SIG-M5 (cell line): ENCODE measurements around the gene TMEM120B.

Source experiments
- DNase-seq: peaks from one replicate; lab custom pipeline; 2025; lab: John Stamatoyannopoulos, UW

Gene TMEM120B

DNA sequence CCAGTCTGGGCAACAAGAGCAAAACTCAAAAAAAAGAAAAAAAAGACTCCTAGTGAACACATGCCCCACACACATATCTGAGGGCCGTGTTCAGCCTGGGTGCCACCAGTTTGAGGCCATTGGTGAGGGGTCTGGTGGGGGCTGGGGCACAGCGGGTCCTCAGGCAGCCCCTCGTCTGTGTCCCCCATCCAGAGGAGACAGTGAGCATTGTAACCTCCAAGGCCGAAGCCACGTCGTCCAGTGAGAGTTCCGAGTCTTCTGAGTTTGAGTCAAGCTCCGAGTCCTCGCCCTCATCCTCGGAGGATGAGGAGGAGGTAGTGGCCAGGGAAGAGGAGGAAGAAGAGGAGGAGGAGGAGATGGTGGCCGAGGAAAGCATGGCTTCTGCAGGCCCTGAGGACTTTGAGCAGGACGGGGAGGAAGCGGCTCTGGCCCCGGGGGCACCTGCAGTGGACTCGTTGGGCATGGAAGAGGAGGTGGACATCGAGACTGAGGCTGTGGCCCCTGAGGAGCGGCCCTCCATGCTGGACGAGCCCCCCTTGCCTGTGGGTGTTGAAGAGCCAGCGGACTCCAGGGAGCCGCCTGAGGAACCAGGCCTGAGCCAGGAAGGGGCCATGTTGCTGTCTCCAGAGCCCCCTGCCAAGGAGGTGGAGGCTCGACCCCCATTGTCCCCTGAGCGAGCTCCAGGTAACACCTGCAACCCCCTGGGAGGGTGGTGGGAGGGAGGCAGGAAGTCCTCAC, 106.8 kb downstream of the TMEM120B start:
- DNase-seq: no peak

DNA sequence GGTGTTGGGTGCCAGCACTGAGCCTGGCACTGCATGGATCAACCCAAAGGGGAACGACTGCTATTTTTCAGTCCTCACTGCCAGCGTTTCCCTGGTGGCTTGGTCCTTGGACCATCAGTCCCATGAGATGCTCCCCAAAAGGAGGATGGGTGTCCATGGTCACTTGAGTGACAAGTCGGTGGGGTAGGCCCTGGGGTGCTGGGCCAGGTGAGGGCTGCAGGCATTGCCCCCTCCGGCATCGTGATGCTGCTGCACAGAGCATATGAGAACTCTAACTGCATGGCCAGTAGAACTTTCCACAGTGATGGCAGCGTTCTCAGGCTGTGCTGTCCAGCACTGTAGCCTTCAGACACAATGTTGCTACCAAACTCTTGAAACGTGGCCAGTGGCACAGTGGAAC, 107.5 kb downstream of the TMEM120B start:
- DNase-seq: no peak

DNA sequence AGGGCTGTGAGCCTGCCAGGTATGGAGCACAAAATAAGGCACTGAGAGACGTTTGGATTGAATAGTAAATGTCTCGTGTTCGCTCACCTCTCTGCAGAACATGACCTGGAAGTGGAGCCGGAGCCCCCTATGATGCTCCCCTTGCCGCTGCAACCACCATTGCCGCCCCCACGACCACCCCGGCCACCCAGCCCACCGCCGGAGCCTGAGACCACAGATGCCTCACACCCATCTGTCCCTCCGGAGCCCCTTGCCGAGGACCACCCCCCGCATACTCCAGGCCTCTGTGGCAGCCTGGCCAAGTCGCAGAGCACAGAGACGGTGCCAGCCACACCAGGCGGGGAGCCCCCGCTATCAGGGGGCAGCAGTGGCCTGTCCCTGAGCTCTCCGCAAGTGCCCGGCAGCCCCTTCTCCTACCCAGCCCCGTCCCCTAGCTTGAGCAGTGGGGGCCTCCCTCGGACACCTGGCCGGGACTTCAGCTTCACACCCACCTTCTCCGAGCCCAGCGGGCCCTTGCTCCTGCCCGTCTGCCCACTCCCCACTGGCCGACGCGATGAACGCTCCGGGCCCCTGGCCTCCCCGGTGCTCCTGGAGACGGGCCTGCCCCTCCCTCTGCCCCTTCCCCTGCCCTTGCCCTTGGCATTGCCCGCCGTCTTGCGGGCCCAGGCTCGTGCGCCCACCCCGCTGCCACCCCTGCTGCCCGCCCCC, 110.0 kb downstream of the TMEM120B start:
- no peak for DNase-seq

DNA sequence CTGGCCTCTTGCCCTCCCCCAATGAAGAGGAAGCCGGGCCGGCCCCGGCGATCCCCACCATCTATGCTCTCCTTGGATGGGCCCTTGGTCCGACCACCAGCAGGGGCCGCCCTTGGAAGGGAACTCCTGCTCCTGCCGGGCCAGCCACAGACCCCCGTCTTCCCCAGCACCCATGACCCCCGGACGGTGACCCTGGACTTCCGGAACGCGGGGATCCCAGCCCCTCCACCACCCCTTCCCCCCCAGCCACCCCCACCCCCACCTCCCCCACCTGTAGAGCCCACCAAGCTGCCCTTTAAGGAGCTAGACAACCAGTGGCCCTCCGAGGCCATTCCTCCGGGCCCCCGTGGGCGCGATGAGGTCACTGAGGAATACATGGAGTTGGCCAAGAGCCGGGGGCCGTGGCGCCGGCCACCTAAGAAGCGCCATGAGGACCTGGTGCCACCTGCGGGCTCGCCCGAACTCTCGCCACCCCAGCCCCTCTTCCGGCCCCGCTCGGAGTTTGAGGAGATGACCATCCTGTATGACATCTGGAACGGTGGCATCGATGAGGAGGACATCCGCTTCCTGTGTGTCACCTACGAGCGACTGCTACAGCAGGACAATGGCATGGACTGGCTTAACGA, 110.7 kb downstream of the TMEM120B start:
- DNase-seq: no peak

DNA sequence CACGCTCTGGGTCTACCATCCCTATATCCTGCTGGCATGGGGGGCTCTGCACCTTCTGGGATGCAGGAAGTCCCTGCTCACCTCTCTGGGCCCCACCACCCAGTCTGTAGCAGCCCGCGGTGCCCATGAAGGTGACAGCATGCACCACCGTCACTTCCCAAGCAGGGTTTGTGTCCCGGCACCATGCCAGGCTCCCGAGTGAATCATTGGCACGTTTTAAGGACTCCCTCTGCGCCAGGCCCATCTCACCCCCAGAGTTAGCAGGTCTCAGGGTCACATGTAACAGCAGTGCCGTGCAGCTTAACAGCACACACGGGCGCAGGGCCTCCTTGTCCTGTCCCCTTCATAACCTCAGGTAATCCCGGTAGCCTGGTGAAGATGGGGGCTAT, 111.2 kb downstream of the TMEM120B start:
- DNase-seq: no peak

DNA sequence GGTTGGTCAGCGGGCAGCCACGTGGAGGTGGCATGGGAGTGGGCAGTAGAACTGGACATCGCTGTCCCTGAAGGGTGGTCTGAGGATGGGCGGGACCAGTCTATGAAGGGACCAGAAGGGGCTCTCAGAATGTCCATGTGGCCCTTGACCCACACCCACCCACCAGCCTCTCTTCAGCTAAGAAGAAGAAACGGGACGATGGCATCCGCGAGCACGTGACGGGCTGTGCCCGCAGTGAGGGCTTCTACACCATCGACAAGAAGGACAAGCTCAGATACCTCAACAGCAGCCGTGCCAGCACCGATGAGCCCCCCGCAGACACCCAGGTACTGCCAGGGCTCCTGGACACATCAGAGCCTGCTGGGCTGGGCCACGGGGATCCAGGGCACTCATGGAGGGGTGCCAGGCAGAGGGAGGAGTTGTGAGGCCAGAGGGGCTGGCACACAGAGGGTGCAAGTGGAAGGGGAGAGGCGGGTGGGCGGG, 112.5 kb downstream of the TMEM120B start:
- no peak for DNase-seq

DNA sequence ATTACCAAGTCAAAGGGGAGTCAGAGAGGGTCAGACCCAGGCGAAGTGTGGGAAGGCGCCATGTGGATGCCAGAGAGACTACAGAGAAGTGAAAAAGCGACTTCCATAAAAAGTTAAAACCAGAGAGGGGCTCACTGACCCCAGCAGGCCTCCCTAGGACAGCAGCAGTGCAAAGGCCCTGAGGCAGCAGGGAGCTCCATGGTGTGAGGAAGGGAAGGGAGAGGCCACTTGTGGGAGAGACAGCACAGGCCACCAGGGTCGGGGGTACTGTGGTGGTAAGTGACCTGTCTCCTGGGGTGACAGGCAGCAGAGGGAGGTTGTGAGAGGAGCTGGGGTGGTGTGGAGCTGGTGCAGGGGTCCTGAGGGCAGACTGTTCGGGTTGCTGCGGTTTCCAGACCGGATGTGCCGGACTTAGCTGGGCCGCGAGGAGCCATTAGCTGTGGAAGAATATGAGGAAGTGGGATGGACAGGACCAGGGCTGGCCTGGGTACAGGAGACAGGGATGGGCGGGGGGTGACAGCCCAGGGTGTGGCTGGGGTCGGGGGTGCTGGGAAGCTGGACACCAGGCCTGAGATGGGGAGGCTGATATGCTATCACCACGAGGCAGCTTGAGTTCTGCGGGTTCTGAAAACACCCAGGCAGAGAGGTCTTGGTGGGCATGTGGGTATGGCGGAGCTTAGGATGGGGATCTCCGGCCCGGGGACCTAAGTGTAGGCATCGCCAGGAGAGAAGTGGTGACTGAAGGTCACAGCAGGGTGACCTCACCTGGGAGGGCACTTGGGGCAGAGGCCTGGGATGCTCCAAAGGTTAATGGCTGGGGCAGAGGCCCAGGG, 114.0 kb downstream of the TMEM120B start:
- no peak for DNase-seq

DNA sequence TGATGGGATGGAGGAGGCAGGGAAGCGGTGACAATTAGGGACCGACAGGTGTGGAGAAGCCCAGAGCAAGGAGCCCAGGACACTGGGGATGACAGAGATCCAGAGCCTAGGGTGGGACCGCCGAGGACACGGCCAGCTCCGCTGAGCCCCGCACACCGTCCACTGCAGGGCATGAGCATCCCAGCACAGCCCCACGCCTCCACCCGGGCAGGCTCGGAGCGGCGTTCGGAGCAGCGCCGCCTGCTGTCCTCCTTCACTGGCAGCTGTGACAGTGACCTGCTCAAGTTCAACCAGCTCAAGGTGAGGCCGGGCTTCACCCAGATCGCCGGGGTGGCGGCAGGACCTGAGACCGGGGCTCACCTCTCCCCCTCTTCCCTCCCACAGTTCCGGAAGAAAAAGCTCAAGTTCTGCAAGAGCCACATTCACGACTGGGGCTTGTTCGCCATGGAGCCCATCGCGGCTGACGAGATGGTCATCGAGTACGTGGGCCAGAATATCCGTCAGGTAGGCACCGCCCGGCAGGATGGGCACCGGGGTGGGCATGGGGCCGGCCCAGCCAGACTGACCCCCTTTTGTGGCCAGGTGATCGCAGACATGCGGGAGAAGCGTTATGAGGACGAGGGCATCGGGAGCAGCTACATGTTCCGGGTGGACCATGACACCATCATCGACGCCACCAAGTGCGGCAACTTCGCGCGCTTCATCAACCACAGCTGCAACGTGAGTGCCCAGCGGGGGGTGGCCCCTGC, 115.0 kb downstream of the TMEM120B start:
- no peak for DNase-seq

DNA sequence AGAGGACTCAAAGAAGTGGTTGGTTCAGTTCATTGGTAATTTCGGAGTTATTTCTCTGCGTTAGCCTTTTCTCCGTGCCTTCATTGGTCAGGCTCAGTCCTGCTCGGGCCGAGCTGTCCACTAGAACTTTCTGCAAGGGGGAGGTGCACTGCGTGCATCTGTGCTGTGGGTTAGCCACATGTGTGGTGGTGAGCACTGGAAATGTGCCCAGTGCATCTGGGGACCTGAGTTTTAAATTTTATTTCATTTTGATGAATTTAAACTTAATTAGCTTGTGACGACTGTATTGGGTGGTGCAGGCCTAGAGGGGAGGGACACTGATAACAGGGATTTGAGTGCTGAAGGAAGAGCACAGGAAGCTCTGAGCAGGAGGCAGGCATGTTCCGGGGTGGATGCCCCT, 115.8 kb downstream of the TMEM120B start:
- DNase-seq: no peak

DNA sequence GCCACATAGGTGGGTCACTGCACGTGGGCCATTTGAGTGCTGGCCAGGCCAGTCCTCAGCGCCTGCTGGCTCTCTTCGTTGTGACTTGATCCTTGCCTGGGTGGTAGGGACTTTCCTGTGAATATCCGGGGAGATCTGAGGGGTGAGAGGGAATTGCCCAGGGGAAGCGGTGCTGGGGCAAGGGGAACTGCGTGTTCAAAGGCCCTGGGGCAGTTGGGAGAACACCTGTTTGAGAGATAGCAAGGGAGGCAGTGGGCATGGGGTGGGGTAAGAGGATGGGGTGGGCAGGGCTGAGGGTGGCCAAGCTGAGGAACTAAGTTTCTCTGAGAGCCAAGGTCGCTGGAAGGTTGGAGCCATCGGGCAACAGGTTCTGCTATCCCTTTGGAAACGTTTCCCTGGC, 116.3 kb downstream of the TMEM120B start:
- no peak for DNase-seq

DNA sequence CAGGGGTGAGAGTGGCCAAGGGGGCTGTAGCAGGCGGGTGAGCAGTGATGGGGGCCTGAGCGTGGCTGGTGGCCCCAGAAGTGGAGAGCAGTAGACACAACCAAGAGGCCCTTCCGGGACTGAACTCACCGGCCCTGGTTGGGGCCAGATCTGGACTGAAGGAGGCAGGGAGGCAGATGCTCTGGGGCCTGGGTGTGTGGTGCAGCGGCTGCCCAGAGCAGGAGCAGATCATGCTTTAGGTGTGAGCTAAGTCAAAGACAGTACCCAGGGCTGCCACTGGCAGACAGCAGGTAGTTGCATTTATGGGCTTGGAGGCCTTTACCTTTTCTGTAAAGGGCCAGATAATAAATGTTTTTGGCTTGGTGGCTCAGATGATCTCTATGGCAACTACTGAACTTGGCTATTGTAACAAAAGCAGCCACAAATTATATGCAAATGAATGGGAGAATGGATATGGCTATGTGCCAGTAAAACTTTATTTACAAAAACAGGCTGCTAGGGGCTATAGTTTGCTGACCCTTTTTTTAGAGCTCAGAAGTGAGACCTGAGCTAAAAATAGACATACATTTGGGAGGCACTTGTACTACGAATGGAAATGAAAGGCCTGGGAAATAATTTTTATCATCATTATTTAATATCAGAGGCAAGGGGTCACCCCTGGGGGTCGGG, 116.8 kb downstream of the TMEM120B start:
- no peak for DNase-seq

DNA sequence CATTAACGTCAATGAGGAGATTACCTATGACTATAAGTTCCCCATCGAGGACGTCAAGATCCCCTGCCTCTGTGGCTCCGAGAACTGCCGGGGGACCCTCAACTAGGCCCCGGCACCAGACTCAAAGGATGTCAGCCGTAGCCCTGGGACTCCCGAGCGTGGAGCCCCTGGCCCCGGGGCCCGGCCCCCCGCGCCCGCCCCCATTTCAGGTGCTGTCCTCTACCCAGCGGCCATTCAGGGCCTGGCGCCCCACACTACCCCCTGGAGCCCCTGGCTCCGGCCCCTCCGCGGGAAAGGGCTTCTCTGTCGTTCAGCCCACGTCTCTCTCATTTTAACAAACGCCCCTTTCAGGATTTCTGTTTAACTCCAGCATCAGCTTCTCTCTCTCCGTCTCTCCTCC, 117.6 kb downstream of the TMEM120B start:
- no peak for DNase-seq

DNA sequence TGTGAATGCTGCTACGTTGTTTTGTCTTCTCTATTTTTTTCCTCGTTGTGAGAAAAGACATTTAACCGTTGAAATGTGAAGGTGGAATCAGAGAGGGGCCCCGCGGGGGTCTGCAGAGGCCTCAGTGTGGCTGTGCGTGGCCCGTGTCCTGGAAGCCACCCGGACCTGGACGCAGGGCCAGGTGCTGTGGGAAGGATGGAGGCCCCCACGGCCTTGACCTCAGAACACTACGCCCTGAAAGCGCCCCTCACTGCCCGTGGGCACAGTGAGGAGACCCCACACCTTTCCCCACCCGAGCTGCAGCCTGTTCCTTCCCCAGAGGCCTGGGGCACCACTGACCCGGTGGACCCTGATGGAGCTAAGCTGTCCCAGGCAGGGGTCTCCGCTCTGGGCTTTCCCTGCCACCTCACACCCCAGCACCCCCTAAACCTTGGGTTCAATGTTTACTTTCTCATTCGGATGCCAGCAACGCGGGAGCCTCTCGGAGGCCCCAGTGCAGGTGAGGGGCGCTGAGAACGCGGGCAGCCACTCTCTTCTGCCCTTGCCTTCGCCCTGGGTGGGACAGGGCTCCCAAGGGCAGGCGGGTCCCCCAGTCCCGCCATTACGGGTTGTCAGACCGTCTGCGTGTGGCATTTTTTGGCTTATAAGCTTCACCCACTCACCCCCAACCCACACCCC, 118.2 kb downstream of the TMEM120B start:
- no peak for DNase-seq
